GM20431 (cell line): Measurements from ENCODE around the gene SRCIN1.
"Not testable (repeated sequence)": the region's sequence is repeated elsewhere in the genome, so short reads cannot be mapped to it uniquely, and the experiment has no call there.

Experiments used
- in situ Hi-C: fragments of 300-500 bp; cut with MseI, MboI; formaldehyde crosslinking; loops from one replicate; pipeline ENCODE4 v1.15.0; 2020; ENCODE audit warnings: low sequenced_read_pairs; ENCODE audit not compliant: unreplicated experiment

The SRCIN1 gene

DNA sequence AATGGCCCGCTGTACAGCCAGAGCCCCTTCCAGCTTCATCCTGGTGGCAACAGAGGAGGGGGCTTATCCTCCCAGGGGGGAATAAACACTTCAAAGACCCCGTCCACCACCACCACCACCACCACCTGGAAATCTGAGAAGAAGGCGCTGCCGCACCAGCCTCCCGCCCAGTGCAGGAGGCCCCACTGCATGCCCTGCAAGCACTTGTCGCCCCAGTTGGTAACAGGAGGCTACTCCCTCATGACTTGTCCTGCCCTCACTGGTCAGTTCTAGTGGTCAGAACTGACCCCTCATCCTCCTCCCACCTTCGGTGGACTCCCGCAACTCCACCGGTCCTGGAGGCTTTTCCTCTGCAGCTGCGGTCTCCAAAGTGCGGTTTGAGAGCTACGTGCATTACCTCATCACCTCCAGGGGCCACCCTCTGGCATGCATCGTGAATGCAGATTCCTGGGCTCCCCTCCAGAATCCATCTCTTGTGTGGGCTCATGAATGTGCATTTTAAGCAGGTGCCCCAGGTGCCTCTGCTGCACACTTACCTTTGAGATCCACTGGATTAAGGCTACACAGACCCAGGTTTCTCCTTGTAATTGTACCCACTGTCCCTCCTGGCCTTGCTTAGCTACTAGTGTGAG, 71.8 kb downstream of the SRCIN1 start:
- in situ Hi-C loops: no loop called here

DNA sequence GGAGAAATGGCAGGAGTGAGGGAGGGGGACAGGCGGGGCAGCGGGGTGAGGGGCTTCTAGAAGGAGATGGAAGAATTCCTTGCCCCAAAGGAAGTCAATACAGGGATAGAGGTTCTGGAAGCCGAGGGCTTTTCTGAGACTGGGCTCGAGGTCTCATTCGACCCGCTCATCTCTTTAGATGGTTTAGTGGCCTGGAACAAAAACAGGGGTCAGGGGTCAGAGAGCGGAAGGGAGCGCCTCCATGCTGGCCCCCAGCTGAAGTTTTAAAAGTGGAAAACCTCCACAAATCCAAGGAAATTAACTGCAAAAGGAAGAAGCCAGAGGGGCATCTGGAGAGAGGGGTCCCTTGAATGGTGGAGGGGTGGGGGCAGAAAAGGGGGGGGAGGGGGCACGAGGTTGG, 72.5 kb downstream of the SRCIN1 start:
- in situ Hi-C loops: no loop called here

DNA sequence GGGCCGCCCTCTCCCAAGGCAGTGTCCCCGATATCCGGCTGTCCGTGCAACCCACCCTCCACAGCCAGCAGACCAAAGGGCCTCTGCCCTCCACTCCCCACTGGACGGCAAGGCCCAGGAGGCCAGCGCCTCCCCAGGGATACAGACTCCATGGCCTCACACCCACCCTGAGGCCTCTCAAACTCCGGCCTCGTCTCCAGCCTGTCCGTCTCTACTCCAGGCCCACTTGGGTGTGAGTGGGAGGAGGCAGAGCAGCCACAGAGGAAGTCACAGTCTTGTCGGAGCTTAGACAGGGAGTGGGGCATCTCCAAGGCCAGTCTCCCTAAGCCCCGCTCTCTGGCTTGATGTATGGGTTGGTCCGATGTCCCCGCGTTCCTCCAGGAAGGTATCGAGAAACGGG, 73.3 kb downstream of the SRCIN1 start:
- in situ Hi-C loops: no loop called here

DNA sequence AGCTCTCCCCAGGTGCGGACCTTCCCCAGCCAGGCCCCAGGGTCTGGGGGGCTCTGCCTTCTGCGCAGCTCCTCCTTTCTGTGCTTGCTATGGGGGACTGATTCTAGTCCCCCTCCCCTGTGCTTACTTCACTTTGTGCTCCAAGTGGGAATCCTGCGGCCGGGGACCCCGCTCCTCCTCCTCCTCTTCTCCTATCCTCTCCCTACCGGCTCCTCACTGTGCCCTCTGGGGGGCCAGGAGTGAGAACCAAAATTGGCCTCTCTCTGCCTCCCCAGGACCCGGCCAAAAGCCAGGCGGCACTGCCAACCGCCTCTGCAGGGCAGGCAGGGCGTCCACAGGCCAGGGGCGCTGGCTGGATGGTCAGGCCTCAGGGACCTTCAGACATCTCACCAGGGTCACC, 74.0 kb downstream of the SRCIN1 start:
- in situ Hi-C loops: not testable (repeated sequence)

DNA sequence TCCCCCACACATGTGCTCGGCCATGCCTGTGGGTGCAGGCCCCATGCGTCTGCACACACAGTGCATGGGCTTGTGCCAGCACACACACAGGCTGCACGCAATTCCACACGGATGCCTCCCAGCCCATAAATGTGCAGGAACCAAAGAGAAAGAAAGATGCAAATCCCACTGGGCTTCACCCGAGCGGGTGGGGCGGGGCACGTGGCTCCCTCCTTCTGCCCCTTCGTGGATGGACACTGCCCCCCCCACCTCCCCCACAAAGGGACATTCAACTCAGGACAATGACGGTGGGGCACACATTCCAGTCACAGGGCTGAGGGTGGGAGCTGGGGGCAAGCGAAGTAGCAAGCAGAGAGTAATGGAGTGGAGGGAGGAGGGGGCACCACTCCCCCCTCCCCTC, 74.9 kb downstream of the SRCIN1 start:
- in situ Hi-C loops: not testable (repeated sequence)

- in situ Hi-C loops: not testable (repeated sequence)
These were observed 77.6 kb downstream of the SRCIN1 start for GRCh38 chr17:38528141-38528540.

DNA sequence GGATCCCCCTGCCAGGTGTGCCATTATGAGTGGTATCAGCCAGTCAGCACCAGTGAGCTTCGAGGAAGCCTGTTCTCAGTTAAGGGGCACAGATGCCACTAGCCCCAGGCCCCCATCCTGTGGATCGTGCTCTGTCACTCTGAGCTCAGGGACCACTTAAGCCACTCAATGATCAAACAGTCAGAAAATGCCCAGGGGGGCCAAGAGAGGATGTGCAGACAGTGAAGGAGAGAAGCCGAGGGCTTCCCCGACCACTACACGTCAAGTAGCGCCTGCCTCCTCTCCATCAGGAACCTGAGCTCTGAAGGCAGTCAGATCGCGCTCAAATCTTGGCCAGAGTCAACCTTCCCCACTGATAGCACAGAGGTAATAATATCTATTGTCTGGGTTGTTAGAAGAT, 79.2 kb downstream of the SRCIN1 start:
- in situ Hi-C loops: not testable (repeated sequence)

GRCh38 chr17:38512473-38513058, 93.2 kb downstream of the SRCIN1 start:
- in situ Hi-C loops: no loop called here

DNA sequence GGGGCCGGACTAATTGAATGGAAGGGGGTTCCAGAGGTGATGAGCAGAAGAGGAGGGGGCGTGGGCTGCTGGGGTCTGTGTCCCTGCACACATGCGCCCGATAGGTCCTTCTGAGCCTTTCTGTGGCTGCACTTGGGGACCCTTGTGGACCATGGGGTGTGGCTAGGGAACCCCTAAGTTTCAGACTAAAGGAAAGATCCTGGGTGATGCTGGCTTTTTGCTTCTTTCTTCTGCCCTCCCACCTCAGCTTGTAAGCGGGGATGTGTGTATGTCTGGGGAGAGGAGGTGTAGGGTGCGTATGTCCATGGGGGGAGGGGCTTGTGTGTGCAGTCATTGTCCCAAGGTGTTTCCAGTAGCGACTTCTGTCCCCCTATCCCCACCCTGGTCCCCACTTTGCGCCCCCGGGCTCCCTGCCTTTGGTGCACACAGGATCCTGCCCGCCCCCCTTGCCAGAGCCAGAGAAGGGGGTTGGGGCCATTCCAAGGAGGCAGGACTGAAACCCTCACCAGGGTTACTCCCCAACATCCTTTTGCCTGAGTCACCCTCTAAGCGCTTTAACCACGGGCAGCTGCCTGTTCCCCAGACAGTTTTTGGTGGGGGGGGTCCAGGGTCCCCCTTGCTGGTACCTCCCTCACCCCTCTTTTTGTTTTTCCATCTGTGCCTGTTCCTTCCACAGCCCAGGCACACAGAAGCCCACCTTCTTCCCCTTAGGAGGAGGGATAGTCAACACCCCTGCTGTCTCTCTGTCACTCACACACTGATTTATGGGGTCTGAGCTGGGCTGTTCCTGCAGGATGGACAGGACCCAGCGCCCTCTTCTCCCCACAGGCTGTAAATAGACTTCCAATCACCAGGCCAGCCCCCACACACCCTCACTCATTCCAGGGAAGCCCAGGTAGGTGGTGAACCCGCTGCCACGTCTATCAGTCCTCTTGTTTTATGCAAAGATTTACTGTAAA, 94.3 kb downstream of the SRCIN1 start:
- in situ Hi-C loops: no loop called here

DNA sequence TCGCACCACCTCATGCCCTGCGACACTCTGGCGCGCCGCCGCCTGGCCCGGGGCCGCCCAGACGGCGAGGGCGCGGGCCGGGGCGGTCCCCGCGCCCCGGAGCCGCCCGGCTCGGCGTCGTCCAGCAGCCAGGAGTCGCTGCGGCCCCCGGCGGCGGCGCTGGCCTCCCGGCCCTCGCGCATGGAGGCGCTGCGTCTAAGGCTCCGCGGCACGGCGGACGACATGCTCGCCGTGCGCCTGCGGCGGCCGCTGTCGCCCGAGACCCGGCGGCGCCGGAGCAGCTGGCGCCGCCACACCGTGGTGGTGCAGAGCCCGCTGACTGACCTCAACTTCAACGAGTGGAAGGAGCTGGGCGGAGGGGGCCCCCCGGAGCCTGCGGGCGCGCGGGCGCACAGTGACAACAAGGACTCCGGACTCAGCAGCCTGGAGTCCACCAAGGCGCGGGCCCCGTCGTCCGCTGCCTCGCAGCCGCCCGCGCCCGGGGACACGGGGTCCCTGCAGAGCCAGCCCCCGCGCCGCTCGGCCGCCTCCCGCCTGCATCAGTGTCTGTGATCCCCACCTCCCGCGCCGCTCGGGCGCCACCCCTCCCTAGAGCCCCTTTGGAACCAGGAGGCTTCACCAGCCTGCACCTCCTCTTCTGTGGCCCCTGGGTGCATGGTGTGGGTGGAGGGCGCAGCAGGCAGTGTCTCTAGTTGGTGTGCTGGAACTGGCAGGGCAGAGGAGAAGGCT, 95.2 kb downstream of the SRCIN1 start:
- in situ Hi-C loops: no loop called here

- in situ Hi-C loops: no loop called here
These were observed 95.9 kb downstream of the SRCIN1 start for GRCh38 chr17:38509772-38510420.

DNA sequence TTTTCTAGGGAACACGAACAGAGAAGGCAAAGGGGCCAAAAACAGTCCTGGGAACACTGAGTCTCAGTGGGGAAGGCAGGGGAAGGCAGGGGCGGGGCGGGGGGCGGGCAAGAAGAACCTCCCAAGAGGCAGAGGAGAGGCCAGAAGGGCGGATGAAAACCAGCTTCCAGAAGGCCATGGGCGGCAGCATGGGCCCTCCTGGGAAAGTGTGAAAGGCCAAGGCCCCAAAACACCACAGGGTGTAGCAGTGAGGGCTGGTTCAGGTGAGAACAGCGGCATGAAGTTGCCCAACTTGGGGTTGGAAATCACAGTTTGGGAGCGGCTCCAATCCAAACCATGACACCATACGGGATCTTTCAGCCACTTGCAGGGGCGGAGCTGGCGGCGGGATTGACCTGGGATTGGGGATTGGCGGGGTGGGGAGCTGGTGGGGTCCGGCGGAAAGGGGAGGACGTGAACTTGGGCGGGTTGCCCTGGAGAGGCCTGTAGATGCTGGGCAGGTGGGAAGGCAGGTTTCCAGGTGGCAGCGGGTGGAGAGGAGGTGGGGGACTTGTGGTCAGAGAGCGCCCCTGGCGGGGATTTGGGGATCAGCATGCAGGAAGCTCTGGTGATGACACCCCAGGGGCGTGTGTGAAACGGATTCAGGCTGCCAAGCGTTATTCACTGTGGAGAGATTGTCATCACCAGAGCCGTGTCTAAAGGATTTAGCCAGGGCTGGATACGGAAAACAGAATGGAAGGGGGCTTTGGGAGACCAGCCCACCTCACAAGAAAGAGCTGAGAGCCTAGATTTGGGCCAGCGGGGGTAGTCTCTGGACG, 96.6 kb downstream of the SRCIN1 start:
- in situ Hi-C loops: no loop called here

- in situ Hi-C loops: no loop called here
These were observed 97.2 kb downstream of the SRCIN1 start for GRCh38 chr17:38508570-38508950.

- in situ Hi-C loops: no loop called here
These were observed 97.7 kb downstream of the SRCIN1 start for GRCh38 chr17:38507921-38508569.

GRCh38 chr17:38507436-38507835, 98.3 kb downstream of the SRCIN1 start:
- in situ Hi-C loops: no loop called here

DNA sequence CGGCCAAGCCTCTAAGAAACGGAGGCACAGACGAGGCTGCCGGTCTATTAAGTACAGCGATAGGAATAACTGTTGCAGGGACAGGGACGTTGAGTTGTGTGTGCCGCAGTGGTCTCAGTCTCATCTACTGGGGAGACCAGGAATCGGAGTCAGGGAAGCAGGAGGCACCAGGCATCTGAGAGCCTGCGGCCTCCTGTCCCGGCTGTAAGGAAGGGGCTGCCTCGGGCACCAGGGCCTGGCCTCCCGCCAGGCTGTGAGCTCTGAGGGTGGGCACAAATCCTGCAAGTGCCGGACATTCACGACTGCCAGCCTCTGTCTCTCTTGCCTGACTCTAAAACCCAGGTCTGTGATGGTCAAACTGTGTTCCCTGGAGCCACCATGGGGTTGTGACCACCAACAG, 101.5 kb downstream of the SRCIN1 start:
- in situ Hi-C loops: no loop called here

- in situ Hi-C loops: not testable (repeated sequence)
These were observed 102.4 kb downstream of the SRCIN1 start for GRCh38 chr17:38503286-38503913.

DNA sequence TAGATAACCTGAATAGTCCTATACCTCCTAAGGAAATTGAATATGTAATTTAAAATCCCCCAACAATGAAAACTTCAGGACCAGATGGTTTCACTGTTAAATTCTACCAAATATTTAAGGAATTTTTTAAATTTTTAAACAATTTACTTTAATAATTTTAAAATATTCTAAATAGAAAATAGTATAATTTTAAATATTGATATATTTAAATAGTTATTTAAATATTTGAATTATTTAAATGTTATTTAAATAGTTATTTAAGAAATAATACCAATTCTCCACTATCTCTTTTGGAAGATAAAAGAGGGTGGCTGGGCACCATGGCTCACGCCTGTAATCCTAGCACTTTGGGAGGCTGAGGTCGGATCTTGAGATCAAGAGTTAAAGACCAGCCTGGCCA, 104.0 kb downstream of the SRCIN1 start:
- in situ Hi-C loops: not testable (repeated sequence)
